ENCODE measurements around the gene PRKCD.

PRKCD gene

GRCh38 chr3:53157974-53158580 is 2.9 kb upstream of the PRKCD start:
- DNase-seq: no peak

- no peak for DNase-seq
Observed at GRCh38 chr3:53158765-53159155, 2.2 kb upstream of the PRKCD start.

- no peak for DNase-seq
Observed at GRCh38 chr3:53159156-53160060, 1.6 kb upstream of the PRKCD start.

DNA sequence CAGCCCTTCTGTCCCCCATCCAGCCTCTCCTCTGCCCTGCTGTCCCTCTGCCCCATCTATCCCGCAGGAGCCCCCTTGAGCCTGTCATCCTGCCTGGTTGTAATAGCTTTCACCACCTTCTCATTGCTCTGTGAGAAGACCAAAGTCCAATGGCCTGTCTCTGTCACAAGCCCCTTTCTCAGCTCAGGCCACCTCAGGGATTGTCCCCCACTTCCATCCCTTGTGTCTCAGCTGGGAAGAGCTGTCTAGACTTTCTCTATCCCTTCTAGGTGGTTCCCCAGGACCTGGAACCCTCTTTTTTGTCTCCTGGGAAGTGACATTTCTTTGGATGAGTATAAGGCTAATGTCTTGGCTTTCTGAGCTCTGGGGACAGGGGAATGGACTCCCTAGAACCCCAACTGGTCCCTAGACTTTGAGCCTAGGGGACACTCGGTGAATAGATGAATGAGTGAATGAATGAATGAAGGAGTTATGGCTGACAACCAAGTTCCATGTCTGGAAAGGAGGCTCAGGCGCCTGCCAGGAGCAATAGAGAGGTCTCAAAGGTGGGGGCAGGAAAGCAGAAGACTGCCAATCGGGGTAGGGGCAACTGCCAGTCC is 849 bp upstream of the PRKCD start:
- DNase-seq: no peak

- DNase-seq: no peak
Observed at GRCh38 chr3:53161450-53161819, 426 bp downstream of the PRKCD start.

DNA sequence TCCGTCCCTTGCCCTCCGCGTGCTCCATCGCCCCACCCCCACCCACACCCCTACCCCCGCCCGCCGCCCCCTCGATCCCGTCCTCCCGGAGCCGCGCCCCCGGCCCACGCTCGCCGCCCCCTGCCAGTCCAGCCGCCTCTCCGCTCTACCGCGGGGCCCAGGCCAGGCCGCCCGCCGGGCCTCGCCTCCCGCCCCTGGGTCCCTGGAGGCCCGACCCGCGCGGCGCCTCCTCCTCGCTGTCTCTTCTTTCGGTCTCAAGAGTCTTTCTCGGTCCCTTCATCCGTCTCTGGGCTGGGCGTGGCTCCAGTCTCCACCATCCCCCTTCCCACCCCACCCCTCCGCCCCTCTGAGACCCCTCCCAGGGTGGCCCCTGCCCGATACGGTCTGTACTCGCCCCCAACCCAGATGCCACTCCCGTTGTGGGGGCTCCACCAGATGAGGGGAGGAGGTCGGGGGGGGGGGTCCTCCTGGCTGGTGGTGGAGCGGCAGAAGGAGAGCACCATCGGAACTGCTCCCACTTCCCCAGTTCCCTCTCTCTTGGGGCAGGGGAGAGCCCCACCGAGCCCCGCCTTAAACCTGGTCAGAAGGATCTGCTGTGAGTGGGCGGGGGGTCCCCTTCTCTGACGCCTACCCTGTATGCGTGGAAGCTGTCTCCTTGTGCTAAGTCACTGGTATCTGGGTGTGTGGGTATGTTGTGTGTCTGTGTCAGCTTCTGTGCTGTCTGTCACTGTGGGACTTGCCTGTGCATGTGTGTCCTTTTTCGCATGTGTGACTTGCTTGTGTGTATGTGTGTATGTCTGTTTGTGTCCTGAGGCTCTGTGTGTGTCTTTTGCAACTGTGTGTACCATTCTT is 1.0 kb downstream of the PRKCD start:
- peak; percentile 47 for DNase-seq

DNA sequence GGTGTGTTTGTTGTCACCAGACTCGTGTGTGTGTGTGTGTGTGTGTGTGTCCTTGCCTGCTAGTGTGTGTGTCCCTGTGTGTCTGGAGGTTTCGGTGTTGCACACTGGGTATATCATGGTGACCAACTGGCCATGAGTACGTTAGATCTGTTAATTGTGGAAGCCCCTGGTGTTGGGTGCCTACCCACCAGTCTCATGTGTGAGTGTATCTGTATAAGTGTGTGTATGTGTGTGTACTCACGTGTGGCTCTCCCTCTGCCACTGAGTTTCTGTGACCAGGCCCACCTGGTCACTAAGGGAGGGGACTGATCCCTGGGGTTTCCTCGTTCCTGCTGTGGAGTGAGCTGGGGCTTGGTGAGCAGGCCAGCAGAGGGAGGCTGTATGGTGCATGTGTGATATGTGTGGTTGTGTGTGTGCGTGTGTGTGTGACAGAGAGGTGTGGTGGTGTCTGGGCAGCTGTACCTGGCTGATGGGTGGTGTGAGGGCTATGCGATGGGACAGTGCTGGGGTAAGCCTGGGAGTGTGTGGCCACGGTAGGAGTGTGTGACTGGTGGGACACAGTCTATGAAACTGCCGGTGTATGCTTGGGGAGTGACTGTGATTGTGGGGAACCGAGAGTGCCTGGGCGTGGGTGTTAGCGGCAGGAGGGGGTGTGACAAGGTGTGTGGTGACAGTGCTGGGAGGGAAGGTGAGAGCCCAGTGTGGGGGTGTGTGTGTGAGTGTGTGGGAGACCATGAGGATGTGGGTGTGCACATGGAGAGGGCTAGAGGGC is 1.8 kb downstream of the PRKCD start:
- DNase-seq: peak; percentile 58

GRCh38 chr3:53163444-53164387 is 2.7 kb downstream of the PRKCD start:
- DNase-seq: no peak

GRCh38 chr3:53164911-53165310 is 3.9 kb downstream of the PRKCD start:
- DNase-seq: no peak

DNA sequence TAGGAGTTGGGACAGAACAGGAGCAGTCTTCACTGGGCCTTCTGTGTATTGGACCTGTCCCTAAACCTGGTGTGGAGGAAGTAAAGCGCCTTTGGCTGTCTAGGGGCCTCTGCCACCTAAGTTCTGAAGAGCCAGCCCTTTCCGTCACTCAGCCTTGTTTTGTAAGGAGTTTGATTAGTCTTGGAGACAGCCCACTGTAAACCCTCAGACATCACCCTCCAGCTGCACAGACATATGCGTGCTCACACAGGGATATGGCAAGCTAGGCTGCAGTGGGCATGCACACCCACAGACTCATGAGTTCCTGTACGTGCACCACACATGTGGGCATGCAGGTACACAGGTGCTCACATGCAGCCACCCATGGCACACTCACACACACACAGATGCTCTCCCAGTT is 5.2 kb downstream of the PRKCD start:
- no peak for DNase-seq

GRCh38 chr3:53166781-53167291 is 5.8 kb downstream of the PRKCD start:
- no peak for DNase-seq

- DNase-seq: no peak
Observed at GRCh38 chr3:53167418-53168174, 6.6 kb downstream of the PRKCD start.

GRCh38 chr3:53168175-53168923 is 7.3 kb downstream of the PRKCD start:
- no peak for DNase-seq

- DNase-seq: no peak
Observed at GRCh38 chr3:53169045-53169831, 8.2 kb downstream of the PRKCD start.

GRCh38 chr3:53169832-53170324 is 8.9 kb downstream of the PRKCD start:
- no peak for DNase-seq

GRCh38 chr3:53170325-53171063 is 9.5 kb downstream of the PRKCD start:
- no peak for DNase-seq

DNA sequence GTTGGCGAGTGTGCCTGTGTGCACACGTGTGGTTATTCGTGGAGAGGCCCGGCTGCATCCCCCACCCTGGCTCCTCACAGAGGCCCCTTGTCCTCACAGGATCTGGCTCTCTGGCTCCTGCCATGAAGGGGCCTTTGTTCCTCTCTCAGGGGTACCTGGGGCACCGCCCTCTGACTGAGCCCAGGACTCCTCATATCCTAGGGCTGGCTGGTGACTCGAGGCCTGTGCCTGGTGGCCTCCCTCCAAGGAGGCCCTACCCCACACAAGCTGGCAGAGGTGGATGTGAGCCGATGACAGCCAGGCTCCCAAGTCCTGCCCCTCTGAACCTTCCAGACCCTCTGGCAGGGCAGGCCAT is 10.0 kb downstream of the PRKCD start:
- DNase-seq: no peak

Data from activated T-cell treated with anti-CD3 and anti-CD28 coated beads for 4 hours (primary cell).